GM19193 (cell line): ENCODE results near the gene KLC1.

ENCODE experiments used
- POLR2A ChIP-seq: IDR thresholded peaks from 4 replicates; pipeline ENCODE4 v1.6.1; 2011; ENCODE audit not compliant: insufficient read depth, insufficient read length; ENCODE audit errors: extremely low read depth

KLC1 gene

GRCh38 chr14:103699901-103700752 is 71.1 kb downstream of the KLC1 start:
- TF ChIP-seq POLR2A = peak; percentile 5

GRCh38 chr14:103700753-103701490 is 71.9 kb downstream of the KLC1 start:
- TF ChIP-seq POLR2A = peak; percentile 1

GRCh38 chr14:103702095-103702494 is 73.1 kb downstream of the KLC1 start:
- TF ChIP-seq POLR2A = no peak

DNA sequence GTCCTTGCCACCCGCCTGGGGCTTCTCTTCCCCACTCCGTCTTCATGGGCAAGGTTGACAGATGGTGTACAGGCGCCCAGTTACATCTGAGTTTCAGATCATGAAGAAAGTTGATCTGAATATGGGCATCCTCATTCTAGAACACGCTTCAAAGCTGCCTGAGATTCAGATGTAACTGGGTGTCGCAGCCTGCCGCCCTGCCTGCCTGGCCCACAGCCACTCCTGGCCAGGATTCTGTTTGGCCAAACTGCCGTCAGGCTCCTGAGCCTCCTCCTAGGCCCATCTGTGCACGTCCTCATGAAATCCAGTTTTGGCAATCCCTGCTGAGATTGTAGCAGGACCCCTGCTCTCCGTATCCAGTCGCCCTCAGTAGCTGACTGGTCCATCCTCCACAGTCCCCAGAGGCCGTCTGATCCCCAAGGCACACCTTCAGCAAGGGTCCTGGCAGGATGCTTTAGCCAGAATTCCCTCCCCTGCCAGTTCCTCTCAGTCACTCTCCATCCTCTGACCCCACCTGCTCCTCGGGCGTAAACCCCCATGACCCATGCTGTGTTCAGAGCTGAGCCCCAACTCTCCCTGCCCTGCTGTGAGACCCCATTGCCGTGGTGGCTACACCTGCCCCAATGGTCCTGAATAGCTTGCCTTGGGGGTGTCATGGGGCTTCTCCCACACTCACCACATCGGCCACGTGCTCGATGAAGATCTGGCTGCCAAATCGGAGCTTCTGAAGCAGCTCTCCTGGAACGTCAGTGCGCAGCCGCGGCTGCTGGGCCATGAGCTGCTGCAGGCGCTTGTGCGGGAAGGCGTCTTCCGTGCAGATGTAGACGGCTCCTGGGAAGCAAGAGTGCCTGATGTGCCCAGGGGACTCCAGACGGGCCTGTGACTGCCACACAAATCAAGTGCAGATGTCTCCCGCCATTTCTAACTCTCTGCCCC is 73.8 kb downstream of the KLC1 start:
- peak; percentile 11 for TF ChIP-seq POLR2A

GRCh38 chr14:103703433-103704385 is 74.7 kb downstream of the KLC1 start:
- peak; percentile 5 for TF ChIP-seq POLR2A

DNA sequence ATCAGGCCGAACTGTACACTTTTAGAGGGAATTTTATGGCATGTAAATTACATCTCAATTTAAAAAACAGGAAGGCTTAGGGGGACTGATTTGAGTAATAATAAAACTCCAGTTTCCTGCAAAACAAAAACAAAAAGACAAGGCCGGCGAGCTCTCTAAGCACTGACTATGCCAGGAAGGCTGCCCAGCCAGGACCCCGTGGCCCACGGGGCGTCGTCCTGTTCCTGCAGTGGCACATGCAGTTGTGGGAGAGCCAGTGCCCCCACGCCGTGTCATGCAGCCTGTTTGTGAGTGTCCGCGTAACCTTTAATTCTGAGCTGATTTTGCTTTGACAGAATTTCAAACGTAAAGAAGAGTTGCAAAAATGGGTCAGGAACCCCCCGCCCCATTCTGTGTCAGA is 75.7 kb downstream of the KLC1 start:
- no peak for TF ChIP-seq POLR2A

- no peak for TF ChIP-seq POLR2A
These were observed 76.1 kb downstream of the KLC1 start for GRCh38 chr14:103705118-103705503.

- TF ChIP-seq POLR2A = no peak
These were observed 76.7 kb downstream of the KLC1 start for GRCh38 chr14:103705504-103706284.

- TF ChIP-seq POLR2A = peak; percentile 21
These were observed 77.7 kb downstream of the KLC1 start for GRCh38 chr14:103706551-103707328.

GRCh38 chr14:103707329-103708263 is 78.6 kb downstream of the KLC1 start:
- no peak for TF ChIP-seq POLR2A

DNA sequence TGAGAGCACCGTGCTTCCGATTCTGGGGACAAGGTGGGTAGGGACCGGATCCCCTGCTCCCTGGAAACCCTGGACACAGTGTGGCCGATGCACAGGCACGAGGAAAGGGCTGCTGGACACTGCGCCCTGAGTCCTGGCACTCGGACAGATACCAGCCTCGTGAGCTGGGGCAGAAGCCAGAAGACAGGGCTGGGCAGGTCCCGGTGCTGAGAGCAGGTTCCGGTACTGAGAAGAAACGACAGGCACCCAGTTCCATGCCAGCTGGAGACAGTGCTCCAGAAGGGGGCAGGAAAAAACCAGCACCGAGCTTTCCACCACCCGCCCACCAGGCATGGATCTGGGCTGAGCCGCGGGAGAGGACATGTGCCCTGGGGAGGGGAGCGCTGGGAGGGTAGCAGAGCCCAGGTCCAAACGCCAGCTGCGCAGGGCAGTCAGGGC is 79.8 kb downstream of the KLC1 start:
- TF ChIP-seq POLR2A = no peak
